DOHH2 (cell line): ENCODE data around the gene RNF167.

Experiments
- H3F3A ChIP-seq: fragments of 200-600 bp; sonication (generic), shearing (Covaris generic); 2 replicates; pipeline ENCODE4 v1.6.0; 2016; ENCODE audit warnings: antibody characterized with exemption, mild to moderate bottlenecking; ENCODE audit not compliant: control insufficient read depth, insufficient read depth
- H3K27ac ChIP-seq: fragments of 200-600 bp; sonication (generic); 2 replicates; pipeline ENCODE4 v1.5.1; 2014; ENCODE audit warnings: low read depth, mild to moderate bottlenecking, low read length, moderate library complexity
- H3K27me3 ChIP-seq: fragments of 200-600 bp; sonication (generic); 2 replicates; pipeline ENCODE4 v1.6.1; 2014; ENCODE audit warnings: mild to moderate bottlenecking, low read length, mixed read lengths; ENCODE audit not compliant: control insufficient read depth
- H3K36me3 ChIP-seq: fragments of 200-600 bp; sonication (generic); 2 replicates; pipeline ENCODE4 v1.6.1; 2014; ENCODE audit warnings: mild to moderate bottlenecking, low read length, moderate library complexity, mixed read lengths; ENCODE audit not compliant: control insufficient read depth
- H3K4me1 ChIP-seq: fragments of 200-600 bp; sonication (generic); 2 replicates; pipeline ENCODE4 v1.6.1; 2014; ENCODE audit warnings: mild to moderate bottlenecking, low read length, mixed read lengths; ENCODE audit not compliant: control insufficient read depth
- H3K4me2 ChIP-seq: fragments of 200-600 bp; sonication (generic); 2 replicates; pipeline ENCODE4 v1.6.0; 2014; ENCODE audit warnings: mild to moderate bottlenecking, low read length, moderate library complexity
- H3K4me3 ChIP-seq: fragments of 200-600 bp; sonication (generic); 2 replicates; pipeline ENCODE4 v1.5.1; 2014; ENCODE audit warnings: mild to moderate bottlenecking, low read length, mixed read lengths
- H3K79me2 ChIP-seq: fragments of 200-600 bp; sonication (generic); 2 replicates; pipeline ENCODE4 v1.6.1; 2014; ENCODE audit warnings: mild to moderate bottlenecking, low read length, mixed read lengths; ENCODE audit not compliant: control insufficient read depth
- H3K9me2 ChIP-seq: fragments of 200-600 bp; sonication (generic); replicated peaks from 2 replicates; pipeline ENCODE4 v1.6.1; 2014; ENCODE audit warnings: mild to moderate bottlenecking, low read length, mixed read lengths; ENCODE audit not compliant: control insufficient read depth
- H3K9me3 ChIP-seq: fragments of 200-600 bp; sonication (generic); 2 replicates; pipeline ENCODE4 v1.6.1; 2014; ENCODE audit warnings: antibody characterized with exemption, low read length, mixed read lengths; ENCODE audit not compliant: control insufficient read depth, insufficient read depth
- H4K20me1 ChIP-seq: fragments of 200-600 bp; sonication (generic); 2 replicates; pipeline ENCODE4 v1.6.0; 2014; ENCODE audit warnings: low read depth, mild to moderate bottlenecking, antibody characterized with exemption, low read length, moderate library complexity; ENCODE audit not compliant: control insufficient read depth, insufficient read depth
- EZH2phosphoT487 ChIP-seq: fragments of 200-600 bp; sonication (generic); IDR thresholded peaks from 2 replicates; pipeline ENCODE4 v1.6.1; 2017; ENCODE audit warnings: borderline replicate concordance, mild to moderate bottlenecking, antibody characterized with exemption, low read length, moderate library complexity, mixed read lengths
- TF ChIP-seq, protein P1 (sequence below): fragments of 200-600 bp; sonication (generic); IDR thresholded peaks from one replicate; pipeline ENCODE4 v1.5.1; 2014; ENCODE audit warnings: antibody characterized with exemption, mild to moderate bottlenecking, low read depth, low read length; ENCODE audit not compliant: poor library complexity, severe bottlenecking

Gene RNF167

DNA sequence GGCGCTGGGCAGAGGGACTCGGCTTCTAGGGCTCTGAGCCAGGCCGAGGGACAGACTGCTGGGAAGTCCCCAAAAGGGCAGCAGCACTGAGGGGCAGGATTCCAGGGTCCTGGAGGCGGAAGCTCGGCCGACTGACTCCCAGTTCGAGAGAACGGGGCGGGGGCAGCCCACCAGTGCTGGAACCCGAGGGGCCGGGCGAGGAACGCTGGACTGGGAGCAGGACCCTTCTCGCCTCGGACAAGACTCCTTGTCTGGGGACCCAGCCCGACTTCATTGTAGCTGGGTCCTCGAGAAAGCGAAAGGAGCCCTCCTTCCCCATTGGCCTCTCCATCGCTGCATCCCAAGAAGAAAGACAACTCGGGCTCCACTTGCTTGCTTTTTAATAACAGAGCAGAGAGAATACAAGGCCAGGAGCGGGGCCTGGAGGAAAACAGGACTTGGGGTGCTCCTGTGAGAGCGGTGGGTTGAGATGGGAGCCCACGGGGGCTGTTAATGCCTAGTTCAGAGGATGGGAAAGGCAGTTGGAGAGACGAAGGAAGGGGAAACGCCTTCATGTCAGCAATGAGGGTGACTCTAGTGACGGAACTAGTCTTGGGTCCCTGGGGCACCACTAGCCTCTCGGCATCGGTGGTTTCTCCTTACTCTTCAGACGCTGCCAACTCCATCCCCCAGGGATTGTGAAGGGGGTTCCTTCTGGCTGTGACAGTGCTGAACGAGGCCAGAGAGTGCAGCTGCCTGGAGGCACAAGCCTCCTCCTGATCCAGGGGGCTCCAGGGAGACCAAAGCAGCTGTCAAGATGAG lies 47.9 kb downstream of the RNF167 start:
- Histone ChIP-seq H3K4me3 (peak overlapping the region; percentile 91), H3F3A (peaks cover 4% of the 10 kb centered on the region; the same call in 1 of the 2 replicates), H3K4me1 (peaks cover 32% of the 10 kb centered on the region), H3K9me3 (no peaks in the 10 kb centered on the region), H3K36me3 (peaks cover 6% of the 10 kb centered on the region; the same call in 1 of the 2 replicates), H3K79me2 (peaks cover 29% of the 10 kb centered on the region), H3K27me3 (no peaks in the 10 kb centered on the region), H3K9me2 (no peaks in the 10 kb centered on the region), H3K27ac (peak overlapping the region; percentile 51), H4K20me1 (no peaks in the 10 kb centered on the region), H3K4me2 (peak overlapping the region; percentile 90)
- no peak for TF ChIP-seq EZH2phosphoT487
- TF ChIP-seq, protein P1, sequence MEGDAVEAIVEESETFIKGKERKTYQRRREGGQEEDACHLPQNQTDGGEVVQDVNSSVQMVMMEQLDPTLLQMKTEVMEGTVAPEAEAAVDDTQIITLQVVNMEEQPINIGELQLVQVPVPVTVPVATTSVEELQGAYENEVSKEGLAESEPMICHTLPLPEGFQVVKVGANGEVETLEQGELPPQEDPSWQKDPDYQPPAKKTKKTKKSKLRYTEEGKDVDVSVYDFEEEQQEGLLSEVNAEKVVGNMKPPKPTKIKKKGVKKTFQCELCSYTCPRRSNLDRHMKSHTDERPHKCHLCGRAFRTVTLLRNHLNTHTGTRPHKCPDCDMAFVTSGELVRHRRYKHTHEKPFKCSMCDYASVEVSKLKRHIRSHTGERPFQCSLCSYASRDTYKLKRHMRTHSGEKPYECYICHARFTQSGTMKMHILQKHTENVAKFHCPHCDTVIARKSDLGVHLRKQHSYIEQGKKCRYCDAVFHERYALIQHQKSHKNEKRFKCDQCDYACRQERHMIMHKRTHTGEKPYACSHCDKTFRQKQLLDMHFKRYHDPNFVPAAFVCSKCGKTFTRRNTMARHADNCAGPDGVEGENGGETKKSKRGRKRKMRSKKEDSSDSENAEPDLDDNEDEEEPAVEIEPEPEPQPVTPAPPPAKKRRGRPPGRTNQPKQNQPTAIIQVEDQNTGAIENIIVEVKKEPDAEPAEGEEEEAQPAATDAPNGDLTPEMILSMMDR: no peak

DNA sequence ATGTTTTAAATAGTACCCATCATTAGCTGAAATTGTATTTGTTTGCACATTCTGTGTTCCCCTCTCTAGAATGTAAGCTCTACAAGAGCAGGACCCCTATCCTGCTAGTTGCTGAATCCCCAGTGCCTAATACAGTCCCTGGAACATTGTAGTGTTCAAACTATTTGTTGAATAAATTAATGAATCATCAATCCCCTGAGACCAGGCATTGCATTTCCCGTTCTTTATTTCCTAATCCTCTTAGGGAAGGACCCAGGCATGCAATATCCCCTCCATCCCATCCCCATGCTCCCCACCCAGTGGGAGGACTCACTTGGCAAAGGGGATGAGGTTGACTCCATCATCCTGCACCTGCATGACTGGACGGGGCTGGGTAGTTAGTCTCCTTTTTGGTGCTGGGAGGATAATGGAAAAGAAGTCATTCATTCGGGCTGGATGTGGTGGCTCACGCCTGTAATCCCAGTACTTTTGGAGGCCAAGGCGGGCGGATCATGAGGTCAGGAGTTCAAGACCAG lies 54.1 kb downstream of the RNF167 start:
- no peak overlapping the region for H3K27ac ChIP-seq

More for the DNA sequence above, 54.1 kb downstream of the RNF167 start:
- no peak overlapping the region for H3K4me2 ChIP-seq
- H4K20me1 ChIP-seq: no peaks in the 10 kb centered on the region
- TF ChIP-seq, protein P1: no peak
- no peak for TF ChIP-seq EZH2phosphoT487
- H3K27me3 ChIP-seq: no peaks in the 10 kb centered on the region
- H3K36me3 ChIP-seq: 0 out of 2 replicates have a peak, but pooled peaks cover 2% of the 10 kb centered on the region
- peaks cover 4% of the 10 kb centered on the region; the same call in 1 of the 2 replicates for H3F3A ChIP-seq
- H3K9me3 ChIP-seq: no peaks in the 10 kb centered on the region
- no peaks in the 10 kb centered on the region for H3K9me2 ChIP-seq
- peaks cover 21% of the 10 kb centered on the region for H3K4me1 ChIP-seq
- H3K79me2 ChIP-seq: peaks cover 12% of the 10 kb centered on the region
- H3K4me3 ChIP-seq: no peak overlapping the region
